Erythroblast (primary cell): ENCODE measurements around the gene AKNA.
A peak's percentile ranks its signal among the peaks of the same experiment; 100 is the strongest.

Experiments
- DNase-seq, 2 experiments: peaks; one replicate each; lab custom pipeline; 2025; lab: John Stamatoyannopoulos, UW
- GATA1 ChIP-seq: IDR thresholded peaks from 2 replicates; pipeline ENCODE4 v1.6.1; 2011; ENCODE audit warnings: low read depth, mild to moderate bottlenecking, control low read depth, low read length, moderate library complexity
- POLR2A ChIP-seq: IDR thresholded peaks from 2 replicates; pipeline ENCODE4 v1.6.1; 2011; ENCODE audit warnings: mild to moderate bottlenecking, low read length

Gene AKNA, protein sequence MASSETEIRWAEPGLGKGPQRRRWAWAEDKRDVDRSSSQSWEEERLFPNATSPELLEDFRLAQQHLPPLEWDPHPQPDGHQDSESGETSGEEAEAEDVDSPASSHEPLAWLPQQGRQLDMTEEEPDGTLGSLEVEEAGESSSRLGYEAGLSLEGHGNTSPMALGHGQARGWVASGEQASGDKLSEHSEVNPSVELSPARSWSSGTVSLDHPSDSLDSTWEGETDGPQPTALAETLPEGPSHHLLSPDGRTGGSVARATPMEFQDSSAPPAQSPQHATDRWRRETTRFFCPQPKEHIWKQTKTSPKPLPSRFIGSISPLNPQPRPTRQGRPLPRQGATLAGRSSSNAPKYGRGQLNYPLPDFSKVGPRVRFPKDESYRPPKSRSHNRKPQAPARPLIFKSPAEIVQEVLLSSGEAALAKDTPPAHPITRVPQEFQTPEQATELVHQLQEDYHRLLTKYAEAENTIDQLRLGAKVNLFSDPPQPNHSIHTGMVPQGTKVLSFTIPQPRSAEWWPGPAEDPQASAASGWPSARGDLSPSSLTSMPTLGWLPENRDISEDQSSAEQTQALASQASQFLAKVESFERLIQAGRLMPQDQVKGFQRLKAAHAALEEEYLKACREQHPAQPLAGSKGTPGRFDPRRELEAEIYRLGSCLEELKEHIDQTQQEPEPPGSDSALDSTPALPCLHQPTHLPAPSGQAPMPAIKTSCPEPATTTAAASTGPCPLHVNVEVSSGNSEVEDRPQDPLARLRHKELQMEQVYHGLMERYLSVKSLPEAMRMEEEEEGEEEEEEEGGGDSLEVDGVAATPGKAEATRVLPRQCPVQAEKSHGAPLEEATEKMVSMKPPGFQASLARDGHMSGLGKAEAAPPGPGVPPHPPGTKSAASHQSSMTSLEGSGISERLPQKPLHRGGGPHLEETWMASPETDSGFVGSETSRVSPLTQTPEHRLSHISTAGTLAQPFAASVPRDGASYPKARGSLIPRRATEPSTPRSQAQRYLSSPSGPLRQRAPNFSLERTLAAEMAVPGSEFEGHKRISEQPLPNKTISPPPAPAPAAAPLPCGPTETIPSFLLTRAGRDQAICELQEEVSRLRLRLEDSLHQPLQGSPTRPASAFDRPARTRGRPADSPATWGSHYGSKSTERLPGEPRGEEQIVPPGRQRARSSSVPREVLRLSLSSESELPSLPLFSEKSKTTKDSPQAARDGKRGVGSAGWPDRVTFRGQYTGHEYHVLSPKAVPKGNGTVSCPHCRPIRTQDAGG (N-terminal part only)

DNA sequence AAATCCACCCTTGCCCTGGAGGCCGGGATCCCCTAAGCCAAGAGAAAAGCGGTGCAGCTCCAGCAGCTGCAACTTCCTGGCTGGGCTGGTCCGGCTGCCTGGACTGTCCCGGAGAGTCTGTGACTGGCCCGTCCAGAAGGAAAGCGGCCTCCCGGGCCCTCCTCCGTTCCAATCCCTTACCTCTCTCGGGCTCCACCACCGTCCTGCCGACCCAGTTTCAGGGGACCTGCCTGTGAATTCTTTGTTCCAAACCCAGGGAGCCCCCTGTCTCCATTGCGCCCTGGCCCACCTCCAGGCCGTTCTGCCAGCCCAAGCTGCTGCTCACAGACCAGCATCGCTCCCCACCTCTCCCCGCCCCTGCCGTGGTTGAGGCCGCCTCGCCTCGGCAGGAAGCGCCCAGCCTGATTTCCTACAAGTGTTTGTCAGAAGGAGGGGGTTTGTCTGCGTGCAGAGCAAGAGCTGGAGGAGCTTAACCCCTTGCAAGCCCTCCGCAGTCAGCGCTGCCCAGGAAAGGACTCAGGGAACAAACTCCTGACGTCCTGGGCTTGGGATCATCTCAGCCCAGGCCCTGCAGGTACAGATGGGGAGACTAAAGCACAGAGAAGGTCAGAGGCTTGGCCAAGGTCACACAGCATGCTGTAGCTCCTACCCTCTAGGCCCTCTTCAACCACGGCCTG, at the start of gene AKNA:
Gene AKNA, minus strand, starts transcription at position 303 of the 677 bp plus-strand sequence. CDS start 6,649 bp downstream, outside the sequence.
- DNase-seq = no peak
- TF ChIP-seq POLR2A (no peak), GATA1 (no peak)

GRCh38 chr9:114437401-114437893, 49.7 kb upstream of the AKNA start:
- TF ChIP-seq GATA1 (no peak), POLR2A (no peak)
- no peak for DNase-seq

- TF ChIP-seq GATA1 (no peak), POLR2A (no peak)
- DNase-seq = peak in 1 of 2 experiments; percentile 12
Measured at GRCh38 chr9:114434878-114435311, 47.1 kb upstream of the AKNA start.

GRCh38 chr9:114433720-114434255, 46.0 kb upstream of the AKNA start:
- no peak for DNase-seq
- TF ChIP-seq GATA1 (no peak), POLR2A (no peak)

GRCh38 chr9:114433086-114433485, 45.3 kb upstream of the AKNA start:
- TF ChIP-seq GATA1 (no peak), POLR2A (no peak)
- no peak for DNase-seq

- no peak for DNase-seq
- no peak for TF ChIP-seq POLR2A
- no peak for TF ChIP-seq GATA1
Measured at GRCh38 chr9:114432323-114433067, 44.7 kb upstream of the AKNA start.

- DNase-seq = no peak
Measured at GRCh38 chr9:114431770-114432169, 44.0 kb upstream of the AKNA start.

GRCh38 chr9:114431003-114431402, 43.2 kb upstream of the AKNA start:
- TF ChIP-seq GATA1 (no peak), POLR2A (no peak)
- DNase-seq = no peak

More at GRCh38 chr9:114431770-114432169, 44.0 kb upstream of the AKNA start:
- no peak for TF ChIP-seq POLR2A
- no peak for TF ChIP-seq GATA1

DNA sequence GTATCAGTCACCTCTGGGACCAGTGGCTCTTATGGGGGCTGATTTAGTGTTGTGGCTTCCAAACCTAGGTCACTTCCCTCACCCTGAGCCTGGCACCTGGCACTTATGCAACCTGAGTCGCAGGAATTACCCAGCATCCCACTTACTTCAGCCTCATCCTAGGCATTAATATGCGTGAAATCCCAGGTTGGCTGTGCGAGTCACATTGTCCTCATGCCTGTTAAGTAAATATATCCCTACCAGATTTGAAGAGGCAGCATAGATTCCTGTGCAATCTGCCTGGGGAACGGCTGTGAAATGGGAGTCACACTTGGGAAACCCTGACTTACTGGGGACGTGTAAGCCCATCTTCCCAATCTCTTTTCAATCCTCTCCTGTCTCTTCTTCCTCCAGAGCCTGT, 42.7 kb upstream of the AKNA start:
- DNase-seq = no peak

DNA sequence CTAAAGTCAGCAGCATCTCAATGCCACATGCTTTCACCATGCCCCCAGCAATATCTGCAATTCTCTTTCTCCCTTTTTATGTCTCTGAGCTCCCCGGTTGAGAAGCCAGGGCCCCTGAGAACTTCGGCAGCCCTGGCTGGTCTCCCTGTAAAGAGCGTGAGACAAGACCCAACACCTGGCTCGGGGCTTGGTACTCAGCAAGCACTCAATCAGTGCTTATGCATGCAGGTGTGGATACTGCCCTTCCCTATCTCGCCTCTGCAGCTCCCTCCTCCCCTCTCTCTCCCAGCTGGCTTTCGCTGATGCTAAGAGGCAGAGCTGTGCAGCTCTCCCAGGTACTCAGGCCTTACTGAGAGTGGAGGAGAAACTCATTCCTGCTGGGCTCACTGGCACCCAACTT, 41.7 kb upstream of the AKNA start:
- TF ChIP-seq POLR2A = no peak
- no peak for TF ChIP-seq GATA1
- no peak for DNase-seq

More for the DNA sequence above, 42.7 kb upstream of the AKNA start:
- TF ChIP-seq GATA1 = no peak
- no peak for TF ChIP-seq POLR2A

GRCh38 chr9:114428466-114428865, 40.7 kb upstream of the AKNA start:
- TF ChIP-seq GATA1 (no peak), POLR2A (no peak)
- DNase-seq = no peak
